ENCODE data around the gene PLCB1.

GRCh38 chr20:8406391-8406790 is 274.3 kb downstream of the PLCB1 start:
- TF ChIP-seq, protein P1, sequence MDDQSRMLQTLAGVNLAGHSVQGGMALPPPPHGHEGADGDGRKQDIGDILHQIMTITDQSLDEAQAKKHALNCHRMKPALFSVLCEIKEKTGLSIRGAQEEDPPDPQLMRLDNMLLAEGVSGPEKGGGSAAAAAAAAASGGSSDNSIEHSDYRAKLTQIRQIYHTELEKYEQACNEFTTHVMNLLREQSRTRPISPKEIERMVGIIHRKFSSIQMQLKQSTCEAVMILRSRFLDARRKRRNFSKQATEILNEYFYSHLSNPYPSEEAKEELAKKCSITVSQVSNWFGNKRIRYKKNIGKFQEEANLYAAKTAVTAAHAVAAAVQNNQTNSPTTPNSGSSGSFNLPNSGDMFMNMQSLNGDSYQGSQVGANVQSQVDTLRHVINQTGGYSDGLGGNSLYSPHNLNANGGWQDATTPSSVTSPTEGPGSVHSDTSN (IDR thresholded peaks at IDR 0.05; ENCODE audit: insufficient replicate concordance, low read depth, low read length) = no peak
- TF ChIP-seq NFIC (IDR thresholded peaks at IDR 0.05; ENCODE audit: low read depth, low read length) (no peak), SREBF1 (IDR thresholded peaks at IDR 0.05; ENCODE audit: low read length) (no peak), EGR1 (IDR thresholded peaks at IDR 0.05; ENCODE audit: borderline replicate concordance in 1 of 2, low read depth in 2 of 2, low read length in 2 of 2) (no peak), POLR2AphosphoS2 (IDR thresholded peaks at IDR 0.05; ENCODE audit: low read depth, low read length) (no peak), STAT1 (conservative IDR thresholded peaks at IDR 0.05) (no peak), CTCF (IDR thresholded peaks at IDR 0.05 in 2 of 3, conservative IDR thresholded peaks at IDR 0.05 in 1 of 3; ENCODE audit: control insufficient read depth in 2 of 3, extremely low read depth in 1 of 3, insufficient read depth in 1 of 3, low read depth in 3 of 3, low read length in 3 of 3) (no peak), CBFB (IDR thresholded peaks at IDR 0.05; ENCODE audit: low read depth) (no peak)
